ENCODE results near the gene CAPN10.
"Not testable (repeated sequence)": the region's sequence is repeated elsewhere in the genome, so short reads cannot be mapped to it uniquely, and the experiment has no call there.

The CAPN10 gene

GRCh38 chr2:240604291-240604938 lies 17.9 kb downstream of the CAPN10 start:
- peak; percentile 59 for DNase-seq

GRCh38 chr2:240604939-240605716 lies 18.6 kb downstream of the CAPN10 start:
- DNase-seq: no peak

DNA sequence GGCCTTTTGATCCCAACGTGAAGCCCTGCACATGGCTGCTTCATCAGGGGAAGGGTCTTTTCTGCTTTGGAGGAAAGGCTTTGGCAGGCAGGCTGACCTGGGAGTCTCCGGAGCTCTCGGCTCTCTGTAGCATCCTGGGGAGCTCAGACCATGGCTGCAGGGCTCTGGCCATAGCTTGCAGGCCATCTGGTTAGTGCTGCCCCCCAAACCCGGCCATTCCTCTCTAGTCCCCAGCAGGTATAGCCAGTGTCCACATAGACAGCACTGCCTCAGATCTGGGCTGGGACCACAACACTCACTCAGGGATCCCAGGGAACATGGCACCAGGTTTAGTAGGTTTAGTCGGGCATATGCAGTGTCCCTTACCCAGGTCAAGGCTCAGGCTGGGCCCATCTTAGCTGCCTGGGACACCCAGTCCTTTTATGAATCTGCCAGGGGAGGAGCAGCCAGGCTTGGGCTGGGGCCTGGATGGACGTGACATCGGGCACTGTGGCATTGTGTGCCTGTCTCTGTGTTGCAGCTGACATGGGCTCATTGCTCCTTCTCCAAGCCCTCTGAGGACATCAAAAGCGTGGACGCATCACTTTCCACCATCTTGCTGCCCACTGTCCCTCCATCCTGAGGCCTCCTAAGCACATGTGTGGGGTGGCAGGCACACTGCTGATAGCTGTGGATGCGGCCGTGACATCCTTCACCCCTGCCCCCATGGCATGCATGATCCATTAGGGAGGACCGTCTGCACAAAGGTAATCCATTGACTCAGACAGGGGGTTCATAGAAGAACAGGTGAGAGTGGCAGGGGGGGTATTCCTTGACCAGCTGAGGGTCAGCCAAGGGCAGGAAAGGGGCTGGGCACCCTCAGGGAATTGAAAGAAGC lies 19.6 kb downstream of the CAPN10 start:
- no peak for DNase-seq

GRCh38 chr2:240611601-240612210 lies 25.2 kb downstream of the CAPN10 start:
- DNase-seq: no peak

- no peak for DNase-seq
Observed at GRCh38 chr2:240613781-240614180, 27.2 kb downstream of the CAPN10 start.

GRCh38 chr2:240614391-240614790 lies 27.9 kb downstream of the CAPN10 start:
- DNase-seq: no peak

- DNase-seq: no peak
Observed at GRCh38 chr2:240615396-240615795, 28.9 kb downstream of the CAPN10 start.

GRCh38 chr2:240615820-240616547 lies 29.4 kb downstream of the CAPN10 start:
- no peak for DNase-seq

- not testable (repeated sequence) for DNase-seq
Observed at GRCh38 chr2:240616860-240617666, 30.5 kb downstream of the CAPN10 start.

- no peak for DNase-seq
Observed at GRCh38 chr2:240618776-240619175, 32.2 kb downstream of the CAPN10 start.

DNA sequence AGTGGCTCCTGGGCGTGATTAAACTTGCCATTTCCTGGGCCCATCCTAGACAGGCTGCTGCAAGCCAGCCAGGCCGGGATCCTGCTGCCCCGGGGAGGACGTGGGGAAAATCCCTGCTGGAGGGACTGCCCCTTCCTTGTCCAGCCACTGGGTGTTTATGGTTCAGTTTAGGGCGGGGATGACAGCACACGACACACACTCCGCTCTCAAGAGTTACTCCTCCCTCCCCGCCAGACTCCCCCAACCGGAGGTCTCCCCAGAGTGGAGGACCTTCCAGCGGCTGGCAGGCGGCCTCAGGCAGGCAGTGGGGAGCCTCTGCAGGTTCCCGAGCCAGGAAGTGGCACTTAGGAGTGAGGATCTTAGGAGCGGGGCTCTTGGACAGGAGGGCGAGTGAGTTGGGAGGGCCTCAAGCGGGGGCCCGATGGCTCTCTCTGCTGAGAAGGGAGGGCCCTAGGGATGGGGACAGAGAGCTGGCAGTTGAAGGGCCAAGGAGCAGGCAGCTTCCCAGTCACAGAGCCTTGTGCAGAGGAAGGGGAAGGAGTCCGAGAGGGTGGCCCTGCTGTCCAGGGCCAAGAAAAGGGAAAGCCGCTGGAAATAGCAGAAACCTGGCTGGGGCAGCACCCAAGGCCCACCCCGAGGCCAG lies 33.1 kb downstream of the CAPN10 start:
- DNase-seq: no peak

- DNase-seq: no peak
Observed at GRCh38 chr2:240620149-240620731, 33.7 kb downstream of the CAPN10 start.

GRCh38 chr2:240620859-240621258 lies 34.3 kb downstream of the CAPN10 start:
- no peak for DNase-seq

GRCh38 chr2:240622060-240622411 lies 35.5 kb downstream of the CAPN10 start:
- DNase-seq: no peak

- no peak for DNase-seq
Observed at GRCh38 chr2:240622531-240623235, 36.1 kb downstream of the CAPN10 start.

GRCh38 chr2:240623531-240624010 lies 37.0 kb downstream of the CAPN10 start:
- DNase-seq: no peak

DNA sequence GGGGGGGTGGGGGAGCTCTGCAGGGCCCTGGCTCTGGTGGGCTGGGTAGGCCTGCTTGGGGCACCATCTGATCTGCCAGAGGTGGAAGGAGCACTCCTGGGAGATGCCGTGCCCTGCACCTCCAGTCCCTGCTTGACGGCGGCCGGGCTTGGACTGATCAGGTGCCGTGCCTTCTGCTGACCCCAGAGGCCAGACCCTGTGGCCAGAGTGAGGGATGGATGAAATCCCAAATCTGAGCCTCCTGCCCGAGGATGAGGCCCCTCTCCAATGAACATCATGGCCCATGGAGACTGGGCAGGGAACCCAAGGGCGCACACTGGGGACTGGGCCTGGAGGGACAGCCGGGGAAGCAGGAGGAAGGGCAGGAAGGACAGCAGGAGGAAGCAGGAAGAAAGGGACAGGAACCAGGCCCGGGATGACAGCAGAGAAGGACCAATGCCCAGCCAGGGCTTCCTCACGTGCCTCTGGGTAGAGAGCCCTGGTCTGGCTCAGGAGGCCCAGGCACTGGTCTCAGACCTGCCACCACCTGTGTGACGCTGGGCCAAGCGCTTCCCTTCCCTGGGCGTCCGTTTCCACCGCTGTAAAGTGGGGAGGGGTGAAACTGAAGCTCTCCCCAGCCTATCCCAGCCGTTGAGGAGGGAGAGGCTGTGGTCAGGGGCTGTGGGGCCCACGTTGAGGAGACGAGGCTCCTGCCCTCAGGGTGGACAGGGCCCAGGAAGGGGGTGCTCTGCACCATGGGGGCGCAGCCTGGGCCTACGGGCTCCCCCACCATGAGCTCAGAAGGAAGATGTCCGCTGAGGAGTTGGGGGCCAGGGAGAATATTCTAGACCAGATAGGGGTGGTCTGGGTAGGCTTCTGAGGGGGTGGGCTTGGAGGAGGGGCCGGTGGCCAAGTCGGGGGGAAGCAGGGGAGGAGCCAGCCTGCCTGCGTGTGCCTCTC lies 37.7 kb downstream of the CAPN10 start:
- DNase-seq: no peak

GRCh38 chr2:240624950-240625621 lies 38.6 kb downstream of the CAPN10 start, which contains the start of gene GPR35:
TSS of gene GPR35 (plus strand) at chr2:240625480. CDS start at chr2:240629953, 4,473 bp downstream.
- DNase-seq: no peak

Measured in NCI-H774 (cell line).